Measurements from ENCODE around the gene GZMA. TPM values are rescaled to one million over a fixed set of nuclear protein-coding genes. Genes with fewer than 3 reads are reported as not detected.

Gene GZMA
- total RNA-seq, 2 experiments from 2014 or later, result 927 to 1,065 TPM

DNA sequence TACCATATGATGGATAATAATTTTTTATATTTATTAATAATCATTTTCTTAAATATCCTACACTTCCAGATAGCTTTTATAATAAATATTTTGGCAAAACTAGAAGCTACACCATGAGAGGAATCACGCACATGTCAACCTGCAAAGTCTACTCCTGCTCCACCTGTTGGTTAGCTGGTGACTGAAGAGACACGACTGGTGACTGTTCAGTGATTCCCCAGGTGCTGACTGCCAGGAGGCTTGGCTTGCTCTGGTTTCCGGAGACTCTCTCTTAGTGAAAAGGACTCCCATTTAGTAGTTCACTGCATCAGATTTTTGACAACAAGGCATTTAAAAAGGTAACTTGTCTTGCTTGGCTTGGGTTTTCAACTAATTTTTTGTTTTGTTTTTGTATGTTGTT, 20.9 kb downstream of the GZMA start:
- H3K4me1 Mint-ChIP-seq, result peaks cover 11% of the 10 kb centered on the region
- H3K4me3 Mint-ChIP-seq, result no peak overlapping the region
- DNase-seq (no peak), ATAC-seq (no peak)
- CTCF ChIA-PET, result interaction anchor here (1.2 to 1.6 kb wide), 2 partner anchors 18 to 179 kb away, joined by 3 to 4 read pairs; no protein-coding TSS in a partner anchor
- H3K27ac Mint-ChIP-seq, result no peak overlapping the region
- peaks cover 15% of the 10 kb centered on the region for H3K36me3 Mint-ChIP-seq
- no peaks in the 10 kb centered on the region for H3K27me3 Mint-ChIP-seq
- peaks cover 7% of the 10 kb centered on the region for H3K9me3 Mint-ChIP-seq (ENCODE audit: low read depth)

DNA sequence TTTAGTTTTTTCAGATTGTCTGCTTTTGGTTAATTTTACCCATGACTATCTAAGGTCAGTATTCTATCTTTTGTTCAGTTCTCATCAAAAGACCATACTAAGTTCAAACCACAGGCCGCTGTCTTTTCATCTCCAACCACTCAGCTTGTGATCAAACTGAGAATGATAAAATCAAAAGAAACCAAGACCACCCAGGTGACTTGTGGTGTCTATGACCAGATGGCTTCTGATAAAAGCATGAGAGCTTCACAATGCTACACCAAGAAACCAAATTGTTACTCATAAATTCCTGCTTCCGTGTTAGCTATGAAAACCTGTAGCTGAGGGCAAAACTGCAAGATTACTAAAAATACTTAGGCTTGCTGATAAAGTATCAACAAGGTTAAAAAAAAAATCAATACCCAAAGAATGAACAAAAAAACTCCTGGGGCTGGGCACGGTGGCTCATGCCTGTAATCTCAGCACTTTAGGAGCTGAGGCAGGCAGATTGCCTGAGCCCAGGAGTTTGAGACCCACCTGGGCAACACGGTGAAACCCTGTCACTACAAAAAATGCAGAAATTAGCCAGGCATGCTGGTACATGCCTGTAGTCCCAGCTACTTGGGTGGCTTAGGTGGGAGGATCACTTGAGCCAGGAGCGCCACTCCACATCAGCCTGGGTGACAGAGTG, 31.7 kb downstream of the GZMA start:
- no peak overlapping the region for H3K4me3 Mint-ChIP-seq
- ATAC-seq (peak; percentile 94), DNase-seq (peak; percentile 81)
- H3K27ac Mint-ChIP-seq, result peak overlapping the region; percentile 79
- CTCF ChIA-PET, result interaction anchor here (0.8 to 2.0 kb wide), 15 partner anchors 11 to 618 kb away, joined by 3 to 9 read pairs (median 4); partner anchors contain the start of gene GZMA
- no peaks in the 10 kb centered on the region for H3K27me3 Mint-ChIP-seq
- H3K9me3 Mint-ChIP-seq (ENCODE audit: low read depth), result peaks cover 15% of the 10 kb centered on the region
- H3K36me3 Mint-ChIP-seq, result peaks cover 34% of the 10 kb centered on the region
- peaks cover 33% of the 10 kb centered on the region for H3K4me1 Mint-ChIP-seq

DNA sequence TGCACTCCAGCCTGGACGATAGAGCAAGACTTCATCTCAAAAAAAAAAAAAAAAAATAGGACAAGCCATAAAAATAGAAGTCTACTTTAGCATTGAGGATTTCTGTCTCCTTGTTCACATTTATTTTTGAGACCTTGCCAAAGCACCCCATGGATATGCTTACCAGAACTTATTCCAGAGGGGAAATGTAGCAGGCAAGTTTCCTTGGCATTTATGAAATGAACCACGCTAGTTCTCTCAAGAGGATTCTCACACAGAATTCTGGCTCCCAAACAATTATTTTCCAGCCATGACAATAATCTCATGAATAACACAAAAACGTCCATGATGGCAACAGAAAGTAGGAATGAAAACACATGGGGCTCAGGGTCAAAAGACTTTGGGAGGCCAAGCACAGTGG, 34.1 kb downstream of the GZMA start:
- Mint-ChIP-seq H3K27ac (no peak overlapping the region), H3K27me3 (no peaks in the 10 kb centered on the region), H3K4me1 (peaks cover 46% of the 10 kb centered on the region), H3K4me3 (no peak overlapping the region), H3K36me3 (peaks cover 17% of the 10 kb centered on the region), H3K9me3 (ENCODE audit: low read depth) (peaks cover under 1% of the 10 kb centered on the region)
- ATAC-seq (no peak), DNase-seq (no peak)
- CTCF ChIA-PET, result interaction anchor here (2.0 kb wide), 1 partner anchor 10 kb away, joined by 9 read pairs; no protein-coding TSS in a partner anchor

DNA sequence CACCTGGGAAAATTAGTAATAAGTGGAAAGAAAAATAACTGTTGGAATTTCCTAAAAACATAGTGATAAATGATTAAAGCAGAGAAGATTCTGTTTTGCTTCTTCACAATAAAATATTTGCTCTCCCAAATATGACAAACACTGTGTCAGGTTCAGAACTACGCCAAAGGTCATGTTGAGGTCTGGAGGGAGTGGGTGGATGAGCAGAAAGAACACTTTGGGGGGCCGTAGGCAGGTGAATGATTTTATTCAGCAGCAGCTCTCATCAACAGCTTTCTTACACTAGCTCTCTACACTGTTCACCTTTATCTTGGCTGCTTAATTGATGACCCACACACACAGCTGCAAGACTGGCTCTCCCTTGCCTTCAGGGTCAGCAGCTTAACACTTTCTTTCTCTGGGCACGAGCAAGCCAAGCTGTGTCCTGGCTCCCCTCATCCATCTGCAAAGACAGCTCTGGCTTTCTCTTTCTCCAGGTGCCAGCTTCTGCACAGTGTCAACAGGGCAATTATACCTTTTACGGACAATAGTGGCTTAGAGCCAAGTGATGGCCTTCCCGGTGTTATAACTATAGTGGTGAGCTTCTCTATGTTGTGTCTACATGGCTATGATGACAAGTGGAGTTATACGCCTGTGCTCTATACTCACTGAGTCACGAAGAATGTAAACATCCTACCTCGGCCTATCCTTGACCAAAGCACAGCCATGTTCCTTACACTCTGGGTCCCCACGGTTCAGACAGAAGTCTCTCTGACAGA, 38.6 kb downstream of the GZMA start:
- peak overlapping the region; percentile 82 for H3K27ac Mint-ChIP-seq
- ATAC-seq (no peak), DNase-seq (no peak)
- H3K4me1 Mint-ChIP-seq, result peaks cover 58% of the 10 kb centered on the region
- H3K36me3 Mint-ChIP-seq, result peaks cover 10% of the 10 kb centered on the region
- CTCF ChIA-PET, result interaction anchor here (0.8 to 4.6 kb wide), 10 partner anchors 8 to 236 kb away, joined by 3 to 45 read pairs (median 4); partner anchors contain the start of genes GPX8 and GZMA
- no peaks in the 10 kb centered on the region for H3K9me3 Mint-ChIP-seq (ENCODE audit: low read depth)
- no peaks in the 10 kb centered on the region for H3K27me3 Mint-ChIP-seq
- no peak overlapping the region for H3K4me3 Mint-ChIP-seq

DNA sequence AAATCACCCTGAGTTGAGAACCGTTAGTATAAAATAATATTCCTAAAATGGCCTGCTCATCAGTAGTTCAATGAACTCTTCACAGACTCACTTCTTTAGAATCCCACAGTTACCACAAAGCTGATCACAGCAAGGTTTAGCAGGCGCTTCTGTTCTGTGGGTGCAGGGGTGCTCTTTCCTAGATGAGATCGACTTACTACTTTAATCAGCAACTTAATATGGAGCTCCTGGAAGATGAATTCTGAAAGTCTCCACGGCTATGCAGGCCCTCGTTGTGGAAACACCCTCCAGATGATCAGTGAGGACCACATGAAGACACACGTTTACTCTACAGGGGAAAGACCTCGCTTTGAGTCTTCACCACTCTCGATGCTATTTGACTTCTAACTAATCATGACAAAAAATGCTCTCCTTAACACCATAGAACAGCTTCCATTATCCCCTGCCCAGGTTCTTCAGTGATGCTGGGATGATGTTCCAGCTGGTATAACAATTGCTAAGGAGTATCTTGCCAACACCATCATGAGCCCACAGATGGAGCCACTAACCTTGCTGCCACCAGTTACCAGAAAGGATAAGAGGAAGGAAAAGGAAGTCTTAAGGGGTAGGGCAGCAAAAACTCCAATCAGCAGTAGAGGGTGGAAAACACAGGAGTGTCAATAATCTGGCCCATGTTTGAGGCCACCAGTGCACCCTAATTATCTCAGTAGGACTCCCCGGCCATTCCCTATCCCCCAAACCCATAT, 39.7 kb downstream of the GZMA start:
- ATAC-seq (peak; percentile 70), DNase-seq (peak; percentile 69)
- no peaks in the 10 kb centered on the region for H3K9me3 Mint-ChIP-seq (ENCODE audit: low read depth)
- peaks cover 7% of the 10 kb centered on the region for H3K36me3 Mint-ChIP-seq
- CTCF ChIA-PET, result interaction anchor here (0.6 to 4.6 kb wide), 12 partner anchors 9 to 237 kb away, joined by 3 to 45 read pairs (median 4); partner anchors contain the start of genes GPX8 and GZMA
- H3K27ac Mint-ChIP-seq, result peak overlapping the region; percentile 82
- H3K27me3 Mint-ChIP-seq, result no peaks in the 10 kb centered on the region
- peaks cover 64% of the 10 kb centered on the region for H3K4me1 Mint-ChIP-seq
- peak overlapping the region; percentile 3 for H3K4me3 Mint-ChIP-seq

DNA sequence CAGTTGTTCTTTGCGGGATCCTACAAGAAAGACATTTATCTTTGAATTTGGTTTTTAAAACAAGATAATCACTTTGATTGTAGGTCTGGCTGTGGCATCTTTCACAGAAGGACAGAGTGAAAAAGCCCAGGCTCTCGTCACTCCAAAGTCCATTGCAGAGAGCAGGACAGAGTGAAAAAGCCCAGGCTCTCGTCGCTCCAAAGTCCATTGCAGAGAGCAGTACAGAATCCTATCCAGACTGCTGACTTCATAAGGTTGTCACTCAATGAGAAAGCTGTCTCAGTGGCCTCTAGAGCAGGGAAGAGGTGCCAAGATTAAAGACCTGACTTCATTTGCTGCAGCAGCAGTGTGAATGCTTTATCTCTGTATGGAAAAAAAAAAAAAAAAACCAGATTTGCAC, 41.2 kb downstream of the GZMA start:
- ATAC-seq (no peak), DNase-seq (no peak)
- CTCF ChIA-PET, result interaction anchor here (0.9 to 4.0 kb wide), 7 partner anchors 8 to 626 kb away, joined by 3 to 74 read pairs (median 10); partner anchors contain the start of genes GZMA and SNX18
- H3K4me3 Mint-ChIP-seq, result no peak overlapping the region
- H3K4me1 Mint-ChIP-seq, result peaks cover 60% of the 10 kb centered on the region
- H3K9me3 Mint-ChIP-seq (ENCODE audit: low read depth), result no peaks in the 10 kb centered on the region
- H3K27ac Mint-ChIP-seq, result no peak overlapping the region
- peaks cover 2% of the 10 kb centered on the region for H3K36me3 Mint-ChIP-seq
- H3K27me3 Mint-ChIP-seq, result no peaks in the 10 kb centered on the region

DNA sequence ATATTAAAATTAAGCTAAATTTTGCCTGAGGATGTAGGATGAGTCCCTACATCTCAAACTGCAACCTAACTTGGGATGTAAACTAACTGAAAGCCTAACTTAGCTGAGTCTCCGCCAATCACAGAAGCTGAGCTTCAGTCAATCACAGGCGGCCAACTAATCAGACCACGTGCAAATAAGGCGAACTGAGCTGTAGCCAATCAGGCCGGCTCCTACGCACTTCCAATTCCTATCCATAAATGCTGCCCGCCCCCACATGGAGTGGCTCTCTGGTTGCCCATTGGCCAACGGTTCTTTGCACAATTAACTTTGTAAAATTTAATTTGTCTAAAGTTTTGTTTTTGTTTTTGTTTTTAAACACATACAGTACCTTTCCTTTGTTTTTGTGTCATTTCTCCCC, 43.6 kb downstream of the GZMA start:
- Mint-ChIP-seq H3K9me3 (ENCODE audit: low read depth) (no peaks in the 10 kb centered on the region), H3K4me1 (peaks cover 48% of the 10 kb centered on the region), H3K4me3 (peak overlapping the region; percentile 38), H3K27me3 (peaks cover 6% of the 10 kb centered on the region), H3K27ac (peak overlapping the region; percentile 75), H3K36me3 (peaks cover 2% of the 10 kb centered on the region)
- DNase-seq, result no peak
- ATAC-seq, result no peak
- CTCF ChIA-PET, result interaction anchor here (0.8 to 4.0 kb wide), 33 partner anchors 9 to 629 kb away, joined by 3 to 74 read pairs (median 6); partner anchors contain the start of genes GPX8, GZMA and SNX18

DNA sequence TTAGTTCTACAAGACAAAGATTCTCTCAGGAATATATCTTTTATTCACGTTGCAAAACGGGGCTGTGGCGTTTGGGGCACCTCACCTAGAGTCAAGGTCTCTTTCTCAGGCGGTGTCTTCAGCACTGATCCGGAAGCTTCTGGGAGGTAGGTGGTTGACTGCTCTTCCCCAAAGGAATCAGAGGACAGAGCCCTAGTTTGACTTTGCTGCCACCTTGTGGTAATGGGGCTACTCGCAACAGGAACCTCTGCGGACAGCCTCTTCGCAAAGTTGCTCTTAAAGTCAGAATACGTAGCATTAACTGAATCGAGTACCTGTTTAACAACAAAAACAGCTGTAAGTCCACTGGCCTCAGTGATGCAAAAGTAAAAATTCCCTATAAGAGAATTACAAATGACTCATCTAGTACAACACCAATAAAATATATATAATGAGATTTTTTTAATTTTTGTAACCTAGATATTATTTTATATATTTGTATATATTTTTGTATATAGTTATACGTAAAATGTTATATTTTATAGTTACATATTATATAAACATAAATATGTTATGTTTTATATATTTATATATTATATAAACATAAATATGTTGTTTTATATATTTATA, 44.2 kb downstream of the GZMA start:
- Mint-ChIP-seq H3K27me3 (peaks cover 9% of the 10 kb centered on the region), H3K36me3 (peaks cover 2% of the 10 kb centered on the region), H3K27ac (peak overlapping the region; percentile 75), H3K4me3 (peak overlapping the region; percentile 38), H3K4me1 (peaks cover 43% of the 10 kb centered on the region), H3K9me3 (ENCODE audit: low read depth) (no peaks in the 10 kb centered on the region)
- ATAC-seq, result peak; percentile 91
- DNase-seq, result peak; percentile 92
- CTCF ChIA-PET, result interaction anchor here (0.6 to 4.0 kb wide), 39 partner anchors 9 to 629 kb away, joined by 3 to 74 read pairs (median 5); partner anchors contain the start of genes GPX8, GZMA and SNX18

DNA sequence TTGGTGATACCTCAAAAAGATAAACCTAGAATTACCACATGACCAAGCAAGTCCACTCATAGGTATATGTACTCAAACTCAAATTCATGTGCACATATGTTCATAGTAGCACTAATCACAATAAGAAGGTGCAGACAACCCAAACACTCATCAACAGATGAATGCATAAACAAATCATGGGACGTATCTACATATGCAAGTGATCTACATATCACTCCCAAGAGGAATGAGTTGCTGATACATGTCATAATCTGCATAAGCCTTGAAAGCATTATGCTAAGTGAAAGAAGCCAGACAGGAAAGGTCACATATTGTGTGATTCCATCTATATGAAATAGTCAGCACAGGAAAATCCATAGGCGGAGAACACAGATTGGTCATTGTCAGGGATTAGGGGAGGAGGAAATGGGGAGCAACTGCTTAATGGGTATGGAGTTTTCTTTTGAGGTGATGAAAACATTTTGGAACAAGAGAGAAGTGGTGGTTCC, 46.9 kb downstream of the GZMA start:
- CTCF ChIA-PET, result no interaction called here
- Mint-ChIP-seq H3K4me1 (peaks cover 21% of the 10 kb centered on the region), H3K36me3 (peaks cover 2% of the 10 kb centered on the region), H3K9me3 (ENCODE audit: low read depth) (no peaks in the 10 kb centered on the region), H3K4me3 (no peak overlapping the region), H3K27me3 (peaks cover 23% of the 10 kb centered on the region), H3K27ac (no peak overlapping the region)
- DNase-seq, result no peak
- ATAC-seq, result no peak

DNA sequence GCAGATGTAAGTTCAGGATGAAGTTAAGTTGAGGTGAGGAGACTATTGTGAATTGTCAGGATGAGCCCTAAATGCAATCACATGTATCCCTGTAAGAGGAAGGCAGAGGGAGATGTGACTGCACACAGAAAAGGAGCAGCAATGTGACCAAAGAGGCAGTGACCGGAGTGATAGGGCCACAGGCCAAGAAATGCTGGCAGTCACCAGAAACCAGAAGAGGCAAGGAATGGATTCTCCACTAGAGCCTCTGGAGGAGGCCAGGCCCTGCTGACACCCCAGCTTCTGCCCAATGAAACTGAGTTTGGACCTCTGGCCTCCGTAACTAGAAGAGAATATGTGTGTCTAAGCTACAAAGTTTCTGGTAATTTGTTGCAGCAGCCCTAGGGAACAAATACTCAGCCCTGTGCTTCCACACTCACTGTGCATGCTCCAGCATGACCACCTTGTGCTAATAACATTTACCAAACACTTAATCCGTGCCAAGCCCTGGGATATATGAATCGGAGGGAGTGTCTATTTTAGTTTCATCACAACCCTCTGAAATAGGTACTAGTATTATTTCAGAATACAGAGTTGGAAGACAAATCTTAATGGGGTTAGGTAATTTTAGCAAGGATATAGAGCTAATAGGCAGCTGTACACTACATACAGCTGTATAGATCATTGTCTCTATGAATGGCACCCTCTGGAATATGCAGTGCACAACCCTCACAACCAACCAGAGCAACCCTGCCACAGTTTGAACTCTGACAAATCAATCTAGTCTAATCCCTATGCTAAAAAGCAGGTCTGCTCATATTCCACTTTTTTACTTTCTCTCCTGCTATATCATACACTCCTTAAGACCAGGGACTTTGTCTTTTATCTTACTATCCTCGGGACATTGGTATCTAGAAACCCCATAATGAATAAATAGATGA, 49.7 kb downstream of the GZMA start:
- H3K4me3 Mint-ChIP-seq, result no peak overlapping the region
- CTCF ChIA-PET, result interaction anchor here (0.6 to 2.1 kb wide), 8 partner anchors 9 to 284 kb away, joined by 3 to 12 read pairs (median 3); no protein-coding TSS in a partner anchor
- no peak for ATAC-seq
- H3K4me1 Mint-ChIP-seq, result no peaks in the 10 kb centered on the region
- DNase-seq, result no peak
- no peak overlapping the region for H3K27ac Mint-ChIP-seq
- H3K9me3 Mint-ChIP-seq (ENCODE audit: low read depth), result no peaks in the 10 kb centered on the region
- no peaks in the 10 kb centered on the region for H3K36me3 Mint-ChIP-seq
- H3K27me3 Mint-ChIP-seq, result peaks cover 41% of the 10 kb centered on the region

DNA sequence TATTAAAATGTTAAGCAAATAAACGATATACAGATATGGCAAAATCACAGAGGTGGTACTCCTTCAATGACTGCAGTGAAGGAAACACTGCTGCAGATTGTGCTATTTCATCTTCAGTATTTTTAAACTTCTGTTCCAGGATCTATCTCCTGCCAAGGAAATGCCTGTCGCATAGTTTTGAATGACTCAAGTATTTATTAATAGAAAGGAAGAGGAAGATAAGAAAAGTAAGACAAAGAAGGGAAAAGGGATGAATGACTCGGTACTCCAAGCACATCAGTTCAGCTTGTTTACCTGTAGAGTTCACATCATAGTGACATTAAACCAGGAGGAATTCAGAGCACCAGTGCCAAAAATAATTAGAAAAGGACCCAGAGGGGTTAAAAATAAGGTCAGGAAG, 52.4 kb downstream of the GZMA start:
- DNase-seq, result no peak
- Mint-ChIP-seq H3K9me3 (ENCODE audit: low read depth) (no peaks in the 10 kb centered on the region), H3K27me3 (peaks cover 39% of the 10 kb centered on the region), H3K4me3 (no peak overlapping the region), H3K36me3 (no peaks in the 10 kb centered on the region), H3K27ac (no peak overlapping the region), H3K4me1 (peaks cover 1% of the 10 kb centered on the region)
- CTCF ChIA-PET, result interaction anchor here (2.0 kb wide), 1 partner anchor 248 kb away, joined by 6 read pairs; no protein-coding TSS in a partner anchor
- no peak for ATAC-seq

Data from activated CD8-positive, alpha-beta memory T cell treated with anti-CD3 and anti-CD28 coated beads, Interleukin-2, amount 10 ng/mL, durations not matched to agents 7 days and 5 days (primary cell).